HepG2 (cell line): Measurements from ENCODE around the gene CAPN11. TPM values are rescaled to one million over a fixed set of nuclear protein-coding genes. Genes with fewer than 3 reads are reported as not detected.
A peak's percentile ranks its signal among the peaks of the same experiment; 100 is the strongest.

Experiments used
- ARNT ChIP-seq: fragments of 450-650 bp; IDR thresholded peaks from 2 replicates; pipeline ENCODE4 v1.6.1; 2017
- BHLHE40 ChIP-seq: IDR thresholded peaks from 2 replicates; pipeline ENCODE4 v1.6.1; 2011; ENCODE audit warnings: low read length, improper control_type of control experiment
- GFI1 ChIP-seq: sonication (generic); formaldehyde crosslinking; IDR thresholded peaks from 2 replicates; pipeline ENCODE4 v1.5.0; 2020; ENCODE audit warnings: missing genetic modification reagents, mild to moderate bottlenecking, borderline replicate concordance
- HNF4A ChIP-seq: sonication (generic); formaldehyde crosslinking; IDR thresholded peaks from 2 replicates; pipeline ENCODE4 v1.4.0; 2020; ENCODE audit warnings: missing genetic modification reagents
- JUND ChIP-seq: sonication (generic); formaldehyde crosslinking; IDR thresholded peaks from 2 replicates; pipeline ENCODE4 v1.8.0; 2022; ENCODE audit warnings: mild to moderate bottlenecking, missing genetic modification reagents
- MXD4 ChIP-seq: IDR thresholded peaks from 2 replicates; pipeline ENCODE4 v1.6.1; 2016; ENCODE audit warnings: mild to moderate bottlenecking, missing biosample characterization, missing genetic modification reagents
- MXI1 ChIP-seq: IDR thresholded peaks from 3 replicates; pipeline ENCODE4 v1.6.1; 2012; ENCODE audit warnings: low read depth, low read length, inconsistent platforms, borderline replicate concordance
- NR2F2 ChIP-seq: IDR thresholded peaks from 2 replicates; pipeline ENCODE4 v1.6.1; 2012; ENCODE audit warnings: low read depth, inconsistent platforms, borderline replicate concordance
- POLR2AphosphoS5 ChIP-seq: IDR thresholded peaks from 2 replicates; pipeline ENCODE4 v1.6.1; 2012; ENCODE audit warnings: low read depth, low read length
- SOX6 ChIP-seq, 2 experiments: fragments of 450-650 bp in 1 of 2; sonication (generic) in 1 of 2; formaldehyde crosslinking in 1 of 2; IDR thresholded peaks; 2 replicates each; pipeline versions ENCODE4 v1.4.0 to v1.6.1; 2017 to 2020; ENCODE audit warnings: antibody characterized with exemption in 1 of 2, mild to moderate bottlenecking in 1 of 2, missing genetic modification reagents in 1 of 2
- SP2 ChIP-seq: sonication (generic); formaldehyde crosslinking; IDR thresholded peaks from 2 replicates; pipeline ENCODE4 v1.5.1; 2020; ENCODE audit warnings: mild to moderate bottlenecking, missing genetic modification reagents
- SP5 ChIP-seq: IDR thresholded peaks from 2 replicates; pipeline ENCODE4 v1.6.1; 2016; ENCODE audit warnings: low read depth, borderline replicate concordance
- TEAD3 ChIP-seq: optimal IDR thresholded peaks from 2 replicates; pipeline ENCODE3; 2016; ENCODE audit warnings: borderline replicate concordance
- ZBTB38 ChIP-seq: sonication (generic); formaldehyde crosslinking; IDR thresholded peaks from 2 replicates; pipeline ENCODE4 v1.5.1; 2020; ENCODE audit warnings: mild to moderate bottlenecking, missing genetic modification reagents
- ZBTB7A ChIP-seq: sonication (generic); formaldehyde crosslinking; IDR thresholded peaks from 2 replicates; pipeline ENCODE4 v1.8.0; 2022; ENCODE audit warnings: mild to moderate bottlenecking, missing genetic modification reagents
- ZNF225 ChIP-seq: sonication (generic); formaldehyde crosslinking; IDR thresholded peaks from 2 replicates; pipeline ENCODE4 v1.4.0; 2020; ENCODE audit warnings: mild to moderate bottlenecking, missing genetic modification reagents
- ZNF230 ChIP-seq: sonication (generic); formaldehyde crosslinking; IDR thresholded peaks from 2 replicates; pipeline ENCODE4 v1.4.0; 2020; ENCODE audit warnings: mild to moderate bottlenecking, missing genetic modification reagents
- ZNF382 ChIP-seq: sonication (generic); formaldehyde crosslinking; IDR thresholded peaks from 2 replicates; pipeline ENCODE4 v1.5.0; 2020; ENCODE audit warnings: missing genetic modification reagents, mild to moderate bottlenecking, borderline replicate concordance
- ZNF616 ChIP-seq: sonication (generic); formaldehyde crosslinking; IDR thresholded peaks from 2 replicates; pipeline ENCODE4 v1.5.0; 2020; ENCODE audit warnings: low read depth, mild to moderate bottlenecking, missing genetic modification reagents
- polyA plus RNA-seq, 8 experiments: library from polyadenylated mRNA; depleted of rRNA in 3 of 8; stranded (reverse) in 7 of 8; unstranded in 1 of 8; fragments of >200 nt; fragmentation: Illumina TruSeq in 4 of 8; extraction: Trizol in 4 of 8; gene quantifications; 2 replicates each; pipeline versions ENCODE4 v1.2.1 to v1.2.3, GENCODE V29; 2011 to 2016; ENCODE audit warnings: low read depth in 4 of 8, missing spikeins in 1 of 8, mixed read lengths in 1 of 8; ENCODE audit not compliant: insufficient read depth in 1 of 8
- total RNA-seq, 5 experiments: library from RNA; depleted of rRNA; stranded (reverse); fragments of >200 nt; fragmentation: Illumina TruSeq; extraction: Trizol; gene quantifications; 2 replicates each; pipeline ENCODE4 v1.2.3, GENCODE V29; 2016; ENCODE audit warnings: low read depth in 1 of 5
- TF ChIP-seq, protein P1 (sequence below): sonication (generic); formaldehyde crosslinking; IDR thresholded peaks from one replicate; pipeline ENCODE4 v1.5.1; 2020; ENCODE audit warnings: mild to moderate bottlenecking, missing genetic modification reagents; ENCODE audit errors: not compliant biosample characterization
- TF ChIP-seq, protein P2 (sequence below): sonication (generic); formaldehyde crosslinking; IDR thresholded peaks from 2 replicates; pipeline ENCODE4 v1.4.0; 2020; ENCODE audit warnings: missing genetic modification reagents
- TF ChIP-seq, protein P3 (sequence below): sonication (generic); formaldehyde crosslinking; IDR thresholded peaks from 2 replicates; pipeline ENCODE4 v1.8.1; 2023; ENCODE audit warnings: mild to moderate bottlenecking, missing genetic modification reagents

Gene CAPN11
- total and polyA plus RNA-seq, 2 of the 13 experiments (the other 11 are each of a cell fraction or from before 2014, with no cell fraction given), result 0.07 to 0.11 TPM

DNA sequence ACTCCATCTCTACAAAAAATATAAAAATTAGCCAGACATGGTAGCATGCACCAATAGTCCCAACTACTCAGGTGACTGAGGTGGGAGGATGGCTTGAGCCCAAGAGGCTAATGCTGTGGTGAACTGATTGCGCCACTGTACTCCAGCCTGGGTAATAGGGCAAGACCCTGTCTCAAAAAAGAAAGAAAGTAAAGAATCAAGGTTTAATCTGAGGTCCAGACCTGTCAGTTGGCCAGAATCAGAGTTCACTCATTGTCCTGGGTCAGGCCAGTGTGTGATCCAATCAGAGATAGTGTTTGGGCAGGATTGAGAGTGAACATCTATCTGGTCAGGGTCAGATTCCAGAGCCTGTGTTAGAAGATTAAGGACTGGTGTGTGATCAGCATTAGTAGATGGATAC is 15.8 kb upstream of the CAPN11 start (continued):
- TF ChIP-seq, protein P1, sequence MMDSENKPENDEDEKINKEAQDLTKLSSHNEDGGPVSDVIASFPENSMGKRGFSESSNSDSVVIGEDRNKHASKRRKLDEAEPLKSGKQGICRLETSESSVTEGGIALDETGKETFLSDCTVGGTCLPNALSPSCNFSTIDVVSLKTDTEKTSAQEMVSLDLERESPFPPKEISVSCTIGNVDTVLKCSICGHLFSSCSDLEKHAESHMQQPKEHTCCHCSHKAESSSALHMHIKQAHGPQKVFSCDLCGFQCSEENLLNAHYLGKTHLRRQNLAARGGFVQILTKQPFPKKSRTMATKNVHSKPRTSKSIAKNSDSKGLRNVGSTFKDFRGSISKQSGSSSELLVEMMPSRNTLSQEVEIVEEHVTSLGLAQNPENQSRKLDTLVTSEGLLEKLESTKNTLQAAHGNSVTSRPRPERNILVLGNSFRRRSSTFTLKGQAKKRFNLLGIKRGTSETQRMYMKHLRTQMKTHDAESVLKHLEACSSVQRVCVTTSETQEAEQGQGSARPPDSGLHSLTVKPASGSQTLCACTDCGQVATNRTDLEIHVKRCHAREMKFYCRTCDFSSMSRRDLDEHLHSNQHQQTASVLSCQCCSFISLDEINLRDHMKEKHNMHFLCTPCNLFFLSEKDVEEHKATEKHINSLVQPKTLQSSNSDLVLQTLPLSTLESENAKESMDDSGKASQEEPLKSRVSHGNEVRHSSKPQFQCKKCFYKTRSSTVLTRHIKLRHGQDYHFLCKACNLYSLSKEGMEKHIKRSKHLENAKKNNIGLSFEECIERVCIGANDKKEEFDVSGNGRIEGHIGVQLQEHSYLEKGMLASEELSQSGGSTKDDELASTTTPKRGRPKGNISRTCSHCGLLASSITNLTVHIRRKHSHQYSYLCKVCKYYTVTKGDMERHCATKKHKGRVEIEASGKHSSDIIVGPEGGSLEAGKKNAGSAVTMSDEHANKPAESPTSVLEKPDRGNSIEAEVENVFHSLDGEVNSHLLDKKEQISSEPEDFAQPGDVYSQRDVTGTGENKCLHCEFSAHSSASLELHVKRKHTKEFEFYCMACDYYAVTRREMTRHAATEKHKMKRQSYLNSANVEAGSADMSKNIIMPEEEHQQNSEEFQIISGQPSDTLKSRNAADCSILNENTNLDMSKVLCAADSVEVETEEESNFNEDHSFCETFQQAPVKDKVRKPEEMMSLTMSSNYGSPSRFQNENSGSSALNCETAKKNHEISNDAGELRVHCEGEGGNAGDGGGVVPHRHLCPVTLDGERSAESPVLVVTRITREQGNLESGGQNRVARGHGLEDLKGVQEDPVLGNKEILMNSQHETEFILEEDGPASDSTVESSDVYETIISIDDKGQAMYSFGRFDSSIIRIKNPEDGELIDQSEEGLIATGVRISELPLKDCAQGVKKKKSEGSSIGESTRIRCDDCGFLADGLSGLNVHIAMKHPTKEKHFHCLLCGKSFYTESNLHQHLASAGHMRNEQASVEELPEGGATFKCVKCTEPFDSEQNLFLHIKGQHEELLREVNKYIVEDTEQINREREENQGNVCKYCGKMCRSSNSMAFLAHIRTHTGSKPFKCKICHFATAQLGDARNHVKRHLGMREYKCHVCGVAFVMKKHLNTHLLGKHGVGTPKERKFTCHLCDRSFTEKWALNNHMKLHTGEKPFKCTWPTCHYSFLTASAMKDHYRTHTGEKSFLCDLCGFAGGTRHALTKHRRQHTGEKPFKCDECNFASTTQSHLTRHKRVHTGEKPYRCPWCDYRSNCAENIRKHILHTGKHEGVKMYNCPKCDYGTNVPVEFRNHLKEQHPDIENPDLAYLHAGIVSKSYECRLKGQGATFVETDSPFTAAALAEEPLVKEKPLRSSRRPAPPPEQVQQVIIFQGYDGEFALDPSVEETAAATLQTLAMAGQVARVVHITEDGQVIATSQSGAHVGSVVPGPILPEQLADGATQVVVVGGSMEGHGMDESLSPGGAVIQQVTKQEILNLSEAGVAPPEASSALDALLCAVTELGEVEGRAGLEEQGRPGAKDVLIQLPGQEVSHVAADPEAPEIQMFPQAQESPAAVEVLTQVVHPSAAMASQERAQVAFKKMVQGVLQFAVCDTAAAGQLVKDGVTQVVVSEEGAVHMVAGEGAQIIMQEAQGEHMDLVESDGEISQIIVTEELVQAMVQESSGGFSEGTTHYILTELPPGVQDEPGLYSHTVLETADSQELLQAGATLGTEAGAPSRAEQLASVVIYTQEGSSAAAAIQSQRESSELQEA (CRISPR knock-in tag), result no peak
- TF ChIP-seq MXD4 (CRISPR knock-in tag), result no peak
- TF ChIP-seq ZNF225, result no peak
- TF ChIP-seq ZNF382, result no peak
- TF ChIP-seq, protein P2, sequence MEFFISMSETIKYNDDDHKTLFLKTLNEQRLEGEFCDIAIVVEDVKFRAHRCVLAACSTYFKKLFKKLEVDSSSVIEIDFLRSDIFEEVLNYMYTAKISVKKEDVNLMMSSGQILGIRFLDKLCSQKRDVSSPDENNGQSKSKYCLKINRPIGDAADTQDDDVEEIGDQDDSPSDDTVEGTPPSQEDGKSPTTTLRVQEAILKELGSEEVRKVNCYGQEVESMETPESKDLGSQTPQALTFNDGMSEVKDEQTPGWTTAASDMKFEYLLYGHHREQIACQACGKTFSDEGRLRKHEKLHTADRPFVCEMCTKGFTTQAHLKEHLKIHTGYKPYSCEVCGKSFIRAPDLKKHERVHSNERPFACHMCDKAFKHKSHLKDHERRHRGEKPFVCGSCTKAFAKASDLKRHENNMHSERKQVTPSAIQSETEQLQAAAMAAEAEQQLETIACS (CRISPR knock-in tag), result no peak
- no peak for TF ChIP-seq BHLHE40
- TF ChIP-seq JUND (CRISPR knock-in tag), result peak; percentile 43; the same call in 1 of the 2 replicates
- TF ChIP-seq ZBTB7A (CRISPR knock-in tag), result 0 out of 2 replicates have a peak, but pooled peaks have one; percentile 51
- no peak for TF ChIP-seq ARNT
- no peak for TF ChIP-seq ZBTB38 (CRISPR knock-in tag)
- peak; percentile 82 for TF ChIP-seq HNF4A (CRISPR knock-in tag)
- TF ChIP-seq SP2 (CRISPR knock-in tag), result no peak
- no peak for TF ChIP-seq ZNF230 (CRISPR knock-in tag)
- peak; percentile 88 for TF ChIP-seq GFI1
- TF ChIP-seq, protein P3, sequence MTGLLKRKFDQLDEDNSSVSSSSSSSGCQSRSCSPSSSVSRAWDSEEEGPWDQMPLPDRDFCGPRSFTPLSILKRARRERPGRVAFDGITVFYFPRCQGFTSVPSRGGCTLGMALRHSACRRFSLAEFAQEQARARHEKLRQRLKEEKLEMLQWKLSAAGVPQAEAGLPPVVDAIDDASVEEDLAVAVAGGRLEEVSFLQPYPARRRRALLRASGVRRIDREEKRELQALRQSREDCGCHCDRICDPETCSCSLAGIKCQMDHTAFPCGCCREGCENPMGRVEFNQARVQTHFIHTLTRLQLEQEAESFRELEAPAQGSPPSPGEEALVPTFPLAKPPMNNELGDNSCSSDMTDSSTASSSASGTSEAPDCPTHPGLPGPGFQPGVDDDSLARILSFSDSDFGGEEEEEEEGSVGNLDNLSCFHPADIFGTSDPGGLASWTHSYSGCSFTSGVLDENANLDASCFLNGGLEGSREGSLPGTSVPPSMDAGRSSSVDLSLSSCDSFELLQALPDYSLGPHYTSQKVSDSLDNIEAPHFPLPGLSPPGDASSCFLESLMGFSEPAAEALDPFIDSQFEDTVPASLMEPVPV (CRISPR knock-in tag), result no peak
- peak; percentile 21 for TF ChIP-seq TEAD3 (CRISPR knock-in tag)
- peak; percentile 33; the same call in 1 of the 2 replicates for TF ChIP-seq NR2F2
- TF ChIP-seq SOX6 (IDR thresholded peaks at IDR 0.05), result no peak
- peak; percentile 69 for TF ChIP-seq SOX6 (CRISPR knock-in tag; IDR thresholded peaks at IDR 0.05)
- TF ChIP-seq MXI1, result no peak
- TF ChIP-seq POLR2AphosphoS5, result no peak
- TF ChIP-seq ZNF616, result no peak
- TF ChIP-seq SP5 (CRISPR knock-in tag), result no peak
